Neural cell (in vitro differentiated cells): ENCODE measurements around the gene MTRF1.

ENCODE experiments used
- SMC3 ChIP-seq: fragments of 450-650 bp; conservative IDR thresholded peaks from 2 replicates; pipeline ENCODE4 v1.6.1; 2014; ENCODE audit warnings: antibody characterized with exemption, mild to moderate bottlenecking, moderate library complexity; ENCODE audit not compliant: poor library complexity
- TF ChIP-seq, protein P1 (sequence below): fragments of 450-650 bp; IDR thresholded peaks from 2 replicates; pipeline ENCODE4 v1.5.1; 2014; ENCODE audit warnings: antibody characterized with exemption, mild to moderate bottlenecking, moderate library complexity; ENCODE audit not compliant: poor library complexity, severe bottlenecking

DNA sequence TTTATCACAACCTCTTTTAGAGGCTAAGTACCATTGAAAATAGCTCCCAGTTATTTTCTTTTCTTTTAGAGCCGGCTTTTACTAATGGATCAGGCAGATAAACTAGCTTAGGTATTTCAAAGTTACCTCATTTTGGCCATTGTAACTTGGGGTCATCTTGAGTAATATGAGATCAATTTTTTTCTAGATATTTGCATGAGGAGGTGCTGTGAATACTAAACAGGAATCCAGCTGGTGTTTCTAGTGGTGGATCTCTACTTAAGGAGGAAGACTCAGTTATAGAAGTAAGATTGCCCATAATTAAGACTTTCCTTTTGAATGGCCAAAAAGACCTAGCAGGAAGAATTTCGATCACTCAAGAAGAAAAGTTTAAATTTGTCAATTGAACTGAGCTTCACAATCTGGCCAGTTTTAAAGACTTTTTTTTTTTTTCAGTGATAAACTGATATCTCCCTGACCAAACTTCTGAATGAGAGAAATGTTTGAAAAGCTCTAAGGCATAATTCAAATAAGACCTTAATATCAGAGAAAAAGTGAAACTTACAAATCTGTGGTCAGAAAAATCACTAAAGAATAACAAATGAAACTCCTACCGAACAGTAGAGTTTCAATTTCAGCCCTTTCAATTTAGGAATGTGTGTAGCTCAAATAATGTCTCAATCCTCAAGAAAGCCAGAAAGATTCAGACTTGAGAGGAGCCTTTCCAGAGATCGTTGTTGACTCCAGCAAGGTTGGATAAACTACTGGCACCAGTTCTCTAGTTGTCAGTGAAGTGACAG, 36.1 kb upstream of the MTRF1 start:
- no peak for TF ChIP-seq SMC3
- TF ChIP-seq, protein P1, sequence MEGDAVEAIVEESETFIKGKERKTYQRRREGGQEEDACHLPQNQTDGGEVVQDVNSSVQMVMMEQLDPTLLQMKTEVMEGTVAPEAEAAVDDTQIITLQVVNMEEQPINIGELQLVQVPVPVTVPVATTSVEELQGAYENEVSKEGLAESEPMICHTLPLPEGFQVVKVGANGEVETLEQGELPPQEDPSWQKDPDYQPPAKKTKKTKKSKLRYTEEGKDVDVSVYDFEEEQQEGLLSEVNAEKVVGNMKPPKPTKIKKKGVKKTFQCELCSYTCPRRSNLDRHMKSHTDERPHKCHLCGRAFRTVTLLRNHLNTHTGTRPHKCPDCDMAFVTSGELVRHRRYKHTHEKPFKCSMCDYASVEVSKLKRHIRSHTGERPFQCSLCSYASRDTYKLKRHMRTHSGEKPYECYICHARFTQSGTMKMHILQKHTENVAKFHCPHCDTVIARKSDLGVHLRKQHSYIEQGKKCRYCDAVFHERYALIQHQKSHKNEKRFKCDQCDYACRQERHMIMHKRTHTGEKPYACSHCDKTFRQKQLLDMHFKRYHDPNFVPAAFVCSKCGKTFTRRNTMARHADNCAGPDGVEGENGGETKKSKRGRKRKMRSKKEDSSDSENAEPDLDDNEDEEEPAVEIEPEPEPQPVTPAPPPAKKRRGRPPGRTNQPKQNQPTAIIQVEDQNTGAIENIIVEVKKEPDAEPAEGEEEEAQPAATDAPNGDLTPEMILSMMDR = no peak
